Nucleus accumbens (tissue), 56 donors: ENCODE measurements around the gene SUV39H1.
"Not testable (repeated sequence)": the region's sequence is repeated elsewhere in the genome, so short reads cannot be mapped to it uniquely, and the experiment has no call there.

ENCODE experiments used
- DNase-seq, 56 donors: peaks; one replicate each; lab custom pipeline; 2025; lab: John Stamatoyannopoulos, UW

Gene SUV39H1

GRCh38 chrX:48696301-48696908 is at the start of gene SUV39H1:
Gene SUV39H1 (plus strand): TSS chrX:48696734. CDS start chrX:48696785, 51 bp downstream.
- peak; percentile 5 to 91 (median 76) for DNase-seq

- peak in 38 of 56 donors; percentile 0 to 57 (median 7) for DNase-seq
These were observed 48.2 kb upstream of the SUV39H1 start for GRCh38 chrX:48648336-48648751.

GRCh38 chrX:48649102-48649501 is 47.4 kb upstream of the SUV39H1 start:
- no peak for DNase-seq

GRCh38 chrX:48652055-48652579 is 44.4 kb upstream of the SUV39H1 start:
- not testable (repeated sequence) for DNase-seq

- DNase-seq: peak in 12 of 56 donors; percentile 0 to 4 (median 2)
These were observed 41.8 kb upstream of the SUV39H1 start for GRCh38 chrX:48654746-48655145.

- not testable (repeated sequence) for DNase-seq
These were observed 36.8 kb upstream of the SUV39H1 start for GRCh38 chrX:48659686-48660085.

GRCh38 chrX:48663241-48663640 is 33.3 kb upstream of the SUV39H1 start:
- DNase-seq: no peak

- no peak for DNase-seq
These were observed 32.4 kb upstream of the SUV39H1 start for GRCh38 chrX:48664156-48664555.

- no peak for DNase-seq
These were observed 30.5 kb upstream of the SUV39H1 start for GRCh38 chrX:48665991-48666390.

GRCh38 chrX:48666649-48667048 is 29.9 kb upstream of the SUV39H1 start:
- DNase-seq: no peak

- no peak for DNase-seq
These were observed 29.0 kb upstream of the SUV39H1 start for GRCh38 chrX:48667509-48667908.

- DNase-seq: not testable (repeated sequence)
These were observed 28.3 kb upstream of the SUV39H1 start for GRCh38 chrX:48668187-48668586.

- peak; percentile 6 to 91 (median 80) for DNase-seq
These were observed 20.2 kb upstream of the SUV39H1 start for GRCh38 chrX:48676106-48676892.

- DNase-seq: peak in 1 of 56 donors; percentile 25
These were observed 19.7 kb upstream of the SUV39H1 start for GRCh38 chrX:48676893-48677270.

GRCh38 chrX:48677516-48677915 is 19.0 kb upstream of the SUV39H1 start:
- DNase-seq: no peak

GRCh38 chrX:48680467-48680866 is 16.1 kb upstream of the SUV39H1 start:
- DNase-seq: peak in 2 of 56 donors; percentile 3 to 6

GRCh38 chrX:48680925-48681324 is 15.6 kb upstream of the SUV39H1 start:
- not testable (repeated sequence) for DNase-seq

- DNase-seq: no peak
These were observed 14.9 kb upstream of the SUV39H1 start for GRCh38 chrX:48681539-48682183.

- peak in 1 of 56 donors; percentile 10 for DNase-seq
These were observed 13.7 kb upstream of the SUV39H1 start for GRCh38 chrX:48682795-48683194.

- DNase-seq: peak in 2 of 56 donors; percentile 2 to 5
These were observed 13.0 kb upstream of the SUV39H1 start, which contains the start of gene WAS for GRCh38 chrX:48683411-48683982. Gene WAS (plus strand): TSS chrX:48683799. CDS start chrX:48683854, 55 bp downstream.

- no peak for DNase-seq
These were observed 12.4 kb upstream of the SUV39H1 start for GRCh38 chrX:48684134-48684533.
